GM18873 (cell line): ENCODE measurements around the gene CCDC71.

Source experiments
- ATAC-seq: cut with Tn5 transposase; IDR thresholded peaks from one replicate; pipeline ENCODE4 v1.9.1; 2021; ENCODE audit warnings: mild to moderate bottlenecking, moderate library complexity, moderate number of reproducible peaks; ENCODE audit not compliant: unreplicated experiment, low FRiP score

The CCDC71 gene

GRCh38 chr3:49165771-49166751 lies at the start of gene CCDC71:
TSS of gene CCDC71 (minus strand) at chr3:49166331. CDS start at chr3:49164208, 2,123 bp downstream.
- no peak for ATAC-seq

GRCh38 chr3:49213998-49214397 lies 47.9 kb upstream of the CCDC71 start:
- ATAC-seq = no peak

- ATAC-seq = no peak
Measured at GRCh38 chr3:49213541-49213943, 47.4 kb upstream of the CCDC71 start.

GRCh38 chr3:49199900-49200281 lies 33.8 kb upstream of the CCDC71 start:
- ATAC-seq = no peak

GRCh38 chr3:49199239-49199899 lies 33.2 kb upstream of the CCDC71 start:
- ATAC-seq = no peak

GRCh38 chr3:49198611-49199230 lies 32.6 kb upstream of the CCDC71 start:
- ATAC-seq = no peak

GRCh38 chr3:49198161-49198560 lies 32.0 kb upstream of the CCDC71 start:
- ATAC-seq = no peak

GRCh38 chr3:49191741-49192140 lies 25.6 kb upstream of the CCDC71 start:
- no peak for ATAC-seq

- ATAC-seq = no peak
Measured at GRCh38 chr3:49183873-49184272, 17.7 kb upstream of the CCDC71 start.

GRCh38 chr3:49182682-49183081 lies 16.6 kb upstream of the CCDC71 start:
- ATAC-seq = no peak

- no peak for ATAC-seq
Measured at GRCh38 chr3:49181351-49181750, 15.2 kb upstream of the CCDC71 start.

GRCh38 chr3:49180116-49180515 lies 14.0 kb upstream of the CCDC71 start:
- ATAC-seq = no peak

- ATAC-seq = no peak
Measured at GRCh38 chr3:49177073-49177472, 10.9 kb upstream of the CCDC71 start.

- ATAC-seq = no peak
Measured at GRCh38 chr3:49175530-49175929, 9.4 kb upstream of the CCDC71 start.

GRCh38 chr3:49174397-49174985 lies 8.4 kb upstream of the CCDC71 start:
- ATAC-seq = no peak

- ATAC-seq = no peak
Measured at GRCh38 chr3:49173792-49174170, 7.7 kb upstream of the CCDC71 start.

- no peak for ATAC-seq
Measured at GRCh38 chr3:49173116-49173791, 7.1 kb upstream of the CCDC71 start.

GRCh38 chr3:49172551-49173041 lies 6.5 kb upstream of the CCDC71 start:
- no peak for ATAC-seq

- ATAC-seq = no peak
Measured at GRCh38 chr3:49171775-49172500, 5.8 kb upstream of the CCDC71 start.
